Lower leg skin (tissue), 4 donors: Measurements from ENCODE around the gene B3GALT6. TPM values are rescaled to one million over a fixed set of nuclear protein-coding genes. Genes with fewer than 3 reads are reported as not detected.

Experiments
- DNase-seq, 2 donors: peaks; one replicate each; pipeline ENCODE4 v3.0.0-alpha.2; 2019; ENCODE audit warnings: low spot score in 2 of 2
- H3K4me3 ChIP-seq: fragments of 200-600 bp; sonication (generic); 2 replicates; pipeline ENCODE4 v1.5.1; 2017; ENCODE audit warnings: mild to moderate bottlenecking, low read depth; ENCODE audit not compliant: poor library complexity, severe bottlenecking
- POLR2A ChIP-seq, 2 donors: fragments of 450-650 bp; IDR thresholded peaks; one replicate each; pipeline ENCODE4 v1.6.1; 2016 to 2017; ENCODE audit warnings: antibody characterized with exemption in 2 of 2, mild to moderate bottlenecking in 1 of 2, moderate library complexity in 1 of 2
- WGBS, 2 donors: methylation state at CpG; one replicate each; pipeline ENCODE4 v1.1.5; 2018; 5-methylcytosine and 5-hydroxymethylcytosine counted together
- intact Hi-C: fragments of 100-400 bp; cut with DNase I; formaldehyde crosslinking; loops from one replicate; pipeline ENCODE4 v1.15.0; 2023; ENCODE audit warnings: low total_unique reads
- total RNA-seq, 4 donors: library from RNA; depleted of rRNA; stranded (reverse); fragments of >200 nt; gene quantifications; one replicate each; pipeline ENCODE4 v1.1.0, GENCODE V29; 2016
- TF ChIP-seq, protein P1 (sequence below), 3 donors: fragments of 450-650 bp; IDR thresholded peaks; one replicate each; pipeline ENCODE4 v1.5.1; 2016; ENCODE audit warnings: antibody characterized with exemption in 3 of 3, mild to moderate bottlenecking in 3 of 3, moderate library complexity in 2 of 3

B3GALT6 gene
- total RNA-seq, 4 donors from 2014 or later = 12.8 to 26.1 (median 18.9) TPM

DNA sequence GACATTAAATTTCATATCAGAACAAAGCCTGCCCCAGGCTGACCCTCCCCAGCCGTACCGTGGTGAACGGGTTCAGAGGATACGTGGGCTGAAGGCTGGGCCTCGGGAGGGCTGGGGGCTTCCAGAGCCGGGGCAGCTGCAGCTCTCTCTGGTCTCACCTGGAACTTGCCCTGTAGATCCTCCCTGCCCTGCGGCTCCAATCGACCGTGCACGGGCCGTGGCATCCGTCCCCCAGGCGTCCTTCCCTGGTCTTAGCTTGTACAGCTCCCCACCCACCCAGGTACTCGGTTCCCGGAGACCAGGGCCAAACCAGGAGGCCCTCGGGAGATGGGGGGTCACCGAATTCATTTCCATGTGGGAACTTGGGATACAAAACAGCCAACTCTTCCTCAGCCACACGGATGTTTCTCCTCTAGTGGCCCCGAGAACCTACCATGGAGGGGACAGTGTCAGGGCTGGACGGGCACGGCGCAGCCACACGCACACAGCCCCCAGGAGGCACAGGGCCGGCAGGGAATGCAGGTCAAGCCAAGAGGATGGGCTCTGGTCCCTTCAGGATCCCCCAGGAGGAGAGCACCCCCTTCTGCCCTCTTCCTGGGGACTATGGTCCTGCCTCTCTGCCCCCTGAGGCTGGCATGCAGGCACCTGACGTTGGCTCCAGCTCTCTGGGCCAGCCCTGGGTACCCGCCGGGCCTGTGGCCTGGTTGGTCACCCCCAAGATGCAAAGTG is 3.1 kb downstream of the B3GALT6 start:
- TF ChIP-seq, protein P1, sequence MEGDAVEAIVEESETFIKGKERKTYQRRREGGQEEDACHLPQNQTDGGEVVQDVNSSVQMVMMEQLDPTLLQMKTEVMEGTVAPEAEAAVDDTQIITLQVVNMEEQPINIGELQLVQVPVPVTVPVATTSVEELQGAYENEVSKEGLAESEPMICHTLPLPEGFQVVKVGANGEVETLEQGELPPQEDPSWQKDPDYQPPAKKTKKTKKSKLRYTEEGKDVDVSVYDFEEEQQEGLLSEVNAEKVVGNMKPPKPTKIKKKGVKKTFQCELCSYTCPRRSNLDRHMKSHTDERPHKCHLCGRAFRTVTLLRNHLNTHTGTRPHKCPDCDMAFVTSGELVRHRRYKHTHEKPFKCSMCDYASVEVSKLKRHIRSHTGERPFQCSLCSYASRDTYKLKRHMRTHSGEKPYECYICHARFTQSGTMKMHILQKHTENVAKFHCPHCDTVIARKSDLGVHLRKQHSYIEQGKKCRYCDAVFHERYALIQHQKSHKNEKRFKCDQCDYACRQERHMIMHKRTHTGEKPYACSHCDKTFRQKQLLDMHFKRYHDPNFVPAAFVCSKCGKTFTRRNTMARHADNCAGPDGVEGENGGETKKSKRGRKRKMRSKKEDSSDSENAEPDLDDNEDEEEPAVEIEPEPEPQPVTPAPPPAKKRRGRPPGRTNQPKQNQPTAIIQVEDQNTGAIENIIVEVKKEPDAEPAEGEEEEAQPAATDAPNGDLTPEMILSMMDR (IDR thresholded peaks at IDR 0.05) = no peak
- TF ChIP-seq POLR2A (IDR thresholded peaks at IDR 0.05) = no peak
- 77 to 80% methylated on average over 26 to 27 of the region's 27 CpGs for WGBS, 2 donors
- DNase-seq = no peak
- H3K4me3 ChIP-seq = no peak overlapping the region
- intact Hi-C loops = no loop called here

GRCh38 chr1:1236176-1236763 is 4.2 kb downstream of the B3GALT6 start:
- TF ChIP-seq POLR2A (IDR thresholded peaks at IDR 0.05) = no peak
- TF ChIP-seq, protein P1 (IDR thresholded peaks at IDR 0.05) = no peak
- DNase-seq = no peak
- no peak overlapping the region for H3K4me3 ChIP-seq
- intact Hi-C loops = no loop called here
- WGBS, 2 donors = 75 to 81% methylated on average over 14 to 17 of the region's 22 CpGs

GRCh38 chr1:1236945-1237873 is 5.2 kb downstream of the B3GALT6 start:
- DNase-seq = no peak
- no peak for TF ChIP-seq POLR2A (IDR thresholded peaks at IDR 0.05)
- TF ChIP-seq, protein P1 (IDR thresholded peaks at IDR 0.05) = no peak
- intact Hi-C loops = no loop called here
- H3K4me3 ChIP-seq = no peak overlapping the region
- WGBS, 2 donors = 39 to 43% methylated on average over 10 to 22 of the region's 34 CpGs

- intact Hi-C loops = no loop called here
- WGBS, 2 donors = 19 to 35% methylated on average over 15 to 32 of the region's 48 CpGs
Measured at GRCh38 chr1:1237874-1238701, 6.1 kb downstream of the B3GALT6 start.

More at GRCh38 chr1:1237874-1238701, 6.1 kb downstream of the B3GALT6 start:
- H3K4me3 ChIP-seq = no peak overlapping the region
- TF ChIP-seq, protein P1 (IDR thresholded peaks at IDR 0.05) = no peak
- TF ChIP-seq POLR2A (IDR thresholded peaks at IDR 0.05) = no peak
- no peak for DNase-seq
